ENCODE results near the gene LRMDA.
"Not testable (repeated sequence)": the region's sequence is repeated elsewhere in the genome, so short reads cannot be mapped to it uniquely, and the experiment has no call there.

The LRMDA gene

GRCh38 chr10:76497666-76498065, 1066.2 kb downstream of the LRMDA start:
- DNase-seq (ENCODE audit: low read depth in 1 of 2, low spot score in 1 of 2): no peak

- DNase-seq (ENCODE audit: low read depth in 1 of 2, low spot score in 1 of 2): no peak
Measured at GRCh38 chr10:76504823-76505222, 1073.4 kb downstream of the LRMDA start.

- DNase-seq (ENCODE audit: low read depth in 1 of 2, low spot score in 1 of 2): no peak
Measured at GRCh38 chr10:76509446-76509845, 1078.0 kb downstream of the LRMDA start.

- DNase-seq (ENCODE audit: low read depth in 1 of 2, low spot score in 1 of 2): no peak
Measured at GRCh38 chr10:76514321-76514720, 1082.9 kb downstream of the LRMDA start.

GRCh38 chr10:76514869-76515268, 1083.4 kb downstream of the LRMDA start:
- DNase-seq (ENCODE audit: low read depth in 1 of 2, low spot score in 1 of 2): no peak

- no peak for DNase-seq (ENCODE audit: low read depth in 1 of 2, low spot score in 1 of 2)
Measured at GRCh38 chr10:76522547-76522946, 1091.1 kb downstream of the LRMDA start.

- no peak for DNase-seq (ENCODE audit: low read depth in 1 of 2, low spot score in 1 of 2)
Measured at GRCh38 chr10:76523246-76523645, 1091.8 kb downstream of the LRMDA start.

- no peak for DNase-seq (ENCODE audit: low read depth in 1 of 2, low spot score in 1 of 2)
Measured at GRCh38 chr10:76523791-76524351, 1092.4 kb downstream of the LRMDA start.

GRCh38 chr10:76526833-76527232, 1095.4 kb downstream of the LRMDA start:
- DNase-seq (ENCODE audit: low read depth in 1 of 2, low spot score in 1 of 2): not testable (repeated sequence)

GRCh38 chr10:76540331-76540730, 1108.9 kb downstream of the LRMDA start:
- DNase-seq (ENCODE audit: low read depth in 1 of 2, low spot score in 1 of 2): no peak

- DNase-seq (ENCODE audit: low read depth in 1 of 2, low spot score in 1 of 2): no peak
Measured at GRCh38 chr10:76540786-76541185, 1109.4 kb downstream of the LRMDA start.

GRCh38 chr10:76541852-76542251, 1110.4 kb downstream of the LRMDA start:
- DNase-seq (ENCODE audit: low read depth in 1 of 2, low spot score in 1 of 2): no peak

- no peak for DNase-seq (ENCODE audit: low read depth in 1 of 2, low spot score in 1 of 2)
Measured at GRCh38 chr10:76542307-76542930, 1111.0 kb downstream of the LRMDA start.

- DNase-seq (ENCODE audit: low read depth in 1 of 2, low spot score in 1 of 2): no peak
Measured at GRCh38 chr10:76543655-76544054, 1112.2 kb downstream of the LRMDA start.

- no peak for DNase-seq (ENCODE audit: low read depth in 1 of 2, low spot score in 1 of 2)
Measured at GRCh38 chr10:76544789-76545188, 1113.4 kb downstream of the LRMDA start.

GRCh38 chr10:76546411-76546810, 1115.0 kb downstream of the LRMDA start:
- DNase-seq (ENCODE audit: low read depth in 1 of 2, low spot score in 1 of 2): no peak

- DNase-seq (ENCODE audit: low read depth in 1 of 2, low spot score in 1 of 2): no peak
Measured at GRCh38 chr10:76547352-76547972, 1116.0 kb downstream of the LRMDA start.

- DNase-seq (ENCODE audit: low read depth in 1 of 2, low spot score in 1 of 2): no peak
Measured at GRCh38 chr10:76548716-76549115, 1117.3 kb downstream of the LRMDA start.

GRCh38 chr10:76549171-76549570, 1117.7 kb downstream of the LRMDA start:
- DNase-seq (ENCODE audit: low read depth in 1 of 2, low spot score in 1 of 2): no peak

GRCh38 chr10:76550806-76551205, 1119.4 kb downstream of the LRMDA start:
- DNase-seq (ENCODE audit: low read depth in 1 of 2, low spot score in 1 of 2): no peak

- DNase-seq (ENCODE audit: low read depth in 1 of 2, low spot score in 1 of 2): no peak
Measured at GRCh38 chr10:76552091-76552873, 1120.9 kb downstream of the LRMDA start.

All from activated T-helper 1 cell treated with anti-CD3 and anti-CD28 coated beads, Interleukin-2, amount 50 U/mL, for 16 hours (primary cell).